Right atrium auricular region (tissue), 2 donors: Measurements from ENCODE around the gene GPHN. TPM values are rescaled to one million over a fixed set of nuclear protein-coding genes. Genes with fewer than 3 reads are reported as not detected.

Source experiments
- DNase-seq: peaks from one replicate; pipeline ENCODE4 v3.0.0-alpha.2; 2019; ENCODE audit warnings: low spot score
- H3K27ac ChIP-seq, 2 donors: fragments of 200-600 bp; sonication (generic); 1 replicate in 1 of 2; 2 replicates in 1 of 2; pipeline ENCODE4 v1.5.1; 2016 to 2019
- H3K27me3 ChIP-seq, 2 donors: fragments of 200-600 bp; sonication (generic); one replicate each; pipeline versions ENCODE4 v1.5.1 to v1.6.0; 2017 to 2019
- H3K36me3 ChIP-seq: fragments of 200-600 bp; sonication (generic); one replicate; pipeline ENCODE4 v1.5.1; 2016
- H3K4me1 ChIP-seq, 2 donors: fragments of 200-600 bp; sonication (generic); one replicate each; pipeline versions ENCODE4 v1.5.1 to v1.6.0; 2017 to 2019
- H3K4me3 ChIP-seq, 2 donors: fragments of 200-600 bp; sonication (generic); 1 replicate in 1 of 2; 2 replicates in 1 of 2; pipeline ENCODE4 v1.5.1; 2017 to 2019; ENCODE audit warnings: mild to moderate bottlenecking in 1 of 2, moderate library complexity in 1 of 2
- H3K9me3 ChIP-seq, 2 donors: fragments of 200-600 bp; sonication (generic); one replicate each; pipeline ENCODE4 v1.5.1; 2019
- total RNA-seq, 2 donors: library from RNA; depleted of rRNA; stranded (reverse); fragments of >200 nt; gene quantifications; one replicate each; pipeline ENCODE4 v1.1.0, GENCODE V29; 2016
- TF ChIP-seq, protein P1 (sequence below), 2 donors: fragments of 200-600 bp; sonication (generic); IDR thresholded peaks; one replicate each; pipeline ENCODE4 v1.5.1; 2019; ENCODE audit warnings: antibody characterized with exemption in 2 of 2

Gene GPHN
- total RNA-seq, 2 donors from 2014 or later, result 14.9 TPM

DNA sequence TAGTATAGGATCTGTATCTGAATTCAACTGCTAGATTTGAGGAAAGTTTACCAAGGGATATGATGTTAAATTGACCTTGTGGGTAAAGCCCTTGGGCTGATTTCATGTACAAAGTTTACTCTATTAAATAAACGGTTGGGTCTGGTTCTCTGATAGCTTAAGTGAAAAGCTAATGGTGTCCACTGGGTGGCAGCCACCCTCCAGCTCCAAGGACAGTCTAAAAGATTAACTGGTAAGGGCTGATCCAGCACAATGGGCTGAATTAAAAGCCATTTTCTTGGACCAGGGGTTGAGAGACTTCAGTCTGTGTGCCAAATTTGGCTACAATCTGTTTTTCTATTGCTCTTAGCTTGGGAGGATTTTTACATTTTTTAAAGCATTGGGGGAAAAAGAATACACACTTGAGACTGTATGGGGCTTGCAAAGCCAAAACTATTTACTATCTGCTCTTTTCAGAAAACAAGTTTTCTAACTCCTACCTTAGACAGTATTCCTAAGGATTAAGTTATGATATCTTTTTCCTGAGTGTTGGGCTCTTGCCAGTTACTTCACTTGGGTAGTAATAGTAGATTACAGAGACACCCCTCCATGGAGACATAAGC is 116.5 kb downstream of the GPHN start:
- no peak overlapping the region for H3K27ac ChIP-seq

DNA sequence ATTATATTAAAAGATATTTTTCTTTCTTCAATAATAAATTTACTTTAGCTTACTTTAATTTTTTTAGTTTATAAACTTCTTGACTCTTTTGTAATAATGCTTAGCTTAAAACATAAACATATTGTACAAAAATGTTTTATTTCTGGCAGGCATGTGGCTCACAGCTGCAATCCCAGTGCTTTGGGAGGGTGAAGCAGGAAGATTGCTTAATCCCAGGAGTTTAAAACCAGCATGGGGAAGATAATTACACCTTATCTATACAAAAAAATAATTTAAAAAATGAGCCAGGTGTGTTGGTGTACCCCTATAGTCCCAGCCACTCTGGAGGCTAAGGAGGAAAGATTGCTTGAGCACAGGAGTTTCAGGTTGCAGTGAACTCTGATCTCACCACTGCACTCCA is 120.7 kb downstream of the GPHN start:
- H3K27me3 ChIP-seq, result no peaks in the 10 kb centered on the region
- H3K4me1 ChIP-seq, result peaks cover 0 to 9% of the 10 kb centered on the region in 2 donors
- no peak overlapping the region for H3K4me3 ChIP-seq
- no peaks in the 10 kb centered on the region for H3K36me3 ChIP-seq
- no peak for DNase-seq
- H3K27ac ChIP-seq, result no peak overlapping the region
- no peaks in the 10 kb centered on the region for H3K9me3 ChIP-seq
- TF ChIP-seq, protein P1, sequence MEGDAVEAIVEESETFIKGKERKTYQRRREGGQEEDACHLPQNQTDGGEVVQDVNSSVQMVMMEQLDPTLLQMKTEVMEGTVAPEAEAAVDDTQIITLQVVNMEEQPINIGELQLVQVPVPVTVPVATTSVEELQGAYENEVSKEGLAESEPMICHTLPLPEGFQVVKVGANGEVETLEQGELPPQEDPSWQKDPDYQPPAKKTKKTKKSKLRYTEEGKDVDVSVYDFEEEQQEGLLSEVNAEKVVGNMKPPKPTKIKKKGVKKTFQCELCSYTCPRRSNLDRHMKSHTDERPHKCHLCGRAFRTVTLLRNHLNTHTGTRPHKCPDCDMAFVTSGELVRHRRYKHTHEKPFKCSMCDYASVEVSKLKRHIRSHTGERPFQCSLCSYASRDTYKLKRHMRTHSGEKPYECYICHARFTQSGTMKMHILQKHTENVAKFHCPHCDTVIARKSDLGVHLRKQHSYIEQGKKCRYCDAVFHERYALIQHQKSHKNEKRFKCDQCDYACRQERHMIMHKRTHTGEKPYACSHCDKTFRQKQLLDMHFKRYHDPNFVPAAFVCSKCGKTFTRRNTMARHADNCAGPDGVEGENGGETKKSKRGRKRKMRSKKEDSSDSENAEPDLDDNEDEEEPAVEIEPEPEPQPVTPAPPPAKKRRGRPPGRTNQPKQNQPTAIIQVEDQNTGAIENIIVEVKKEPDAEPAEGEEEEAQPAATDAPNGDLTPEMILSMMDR (IDR thresholded peaks at IDR 0.05), result no peak

More for the DNA sequence above, 116.5 kb downstream of the GPHN start:
- Histone ChIP-seq H3K36me3 (no peaks in the 10 kb centered on the region), H3K4me1 (peaks cover 0 to 11% of the 10 kb centered on the region in 2 donors), H3K4me3 (no peak overlapping the region), H3K9me3 (no peaks in the 10 kb centered on the region), H3K27me3 (no peaks in the 10 kb centered on the region)
- DNase-seq, result peak; percentile 69
- TF ChIP-seq, protein P1 (IDR thresholded peaks at IDR 0.05), result peak; percentile 40 to 77

DNA sequence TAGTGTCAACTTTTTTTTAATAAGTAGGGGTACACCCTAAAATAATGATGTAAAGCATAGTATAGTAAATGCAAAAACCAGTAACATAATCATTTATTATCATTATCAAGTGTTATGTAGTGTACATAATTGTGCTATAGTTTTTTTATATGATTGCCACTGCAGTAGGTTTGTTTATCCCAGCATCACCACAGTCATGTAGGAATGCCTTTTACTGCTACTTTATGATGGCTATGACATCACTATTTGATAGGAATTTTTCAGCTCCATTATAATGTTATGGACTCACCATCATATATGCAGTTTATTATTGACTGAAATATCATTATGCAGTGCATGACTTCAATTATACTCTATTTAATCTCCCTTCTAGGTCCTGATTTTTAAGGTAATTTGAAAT is 121.6 kb downstream of the GPHN start:
- H3K27ac ChIP-seq, result no peak overlapping the region
- no peaks in the 10 kb centered on the region for H3K27me3 ChIP-seq
- H3K4me1 ChIP-seq, result peaks cover 0 to under 1% of the 10 kb centered on the region in 2 donors
- no peaks in the 10 kb centered on the region for H3K36me3 ChIP-seq
- H3K4me3 ChIP-seq, result no peak overlapping the region
- TF ChIP-seq, protein P1 (IDR thresholded peaks at IDR 0.05), result no peak
- H3K9me3 ChIP-seq, result no peaks in the 10 kb centered on the region
- DNase-seq, result no peak

DNA sequence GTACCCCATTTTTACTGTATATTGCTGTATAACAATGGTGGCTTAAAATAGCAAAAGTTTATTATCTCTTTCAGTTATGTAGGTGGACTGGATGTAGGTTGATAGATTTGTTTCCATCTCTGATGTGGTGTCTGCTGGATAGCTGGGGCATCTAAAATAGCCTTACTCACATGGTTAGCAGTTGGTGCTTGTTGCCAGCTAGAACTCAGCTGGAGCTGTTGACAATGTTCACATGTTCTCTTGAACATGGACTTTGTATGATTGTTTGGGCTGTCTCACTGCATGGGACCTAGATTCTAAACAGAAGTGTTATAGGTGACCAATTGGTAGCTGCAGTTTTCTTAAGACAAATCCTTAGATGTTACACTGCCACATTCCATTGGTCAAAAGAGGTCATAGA is 126.9 kb downstream of the GPHN start:
- no peaks in the 10 kb centered on the region for H3K27me3 ChIP-seq
- H3K36me3 ChIP-seq, result no peaks in the 10 kb centered on the region
- H3K4me3 ChIP-seq, result no peak overlapping the region
- no peaks in the 10 kb centered on the region for H3K4me1 ChIP-seq
- TF ChIP-seq, protein P1 (IDR thresholded peaks at IDR 0.05), result no peak
- H3K27ac ChIP-seq, result no peak overlapping the region
- H3K9me3 ChIP-seq, result no peaks in the 10 kb centered on the region
- DNase-seq, result no peak

DNA sequence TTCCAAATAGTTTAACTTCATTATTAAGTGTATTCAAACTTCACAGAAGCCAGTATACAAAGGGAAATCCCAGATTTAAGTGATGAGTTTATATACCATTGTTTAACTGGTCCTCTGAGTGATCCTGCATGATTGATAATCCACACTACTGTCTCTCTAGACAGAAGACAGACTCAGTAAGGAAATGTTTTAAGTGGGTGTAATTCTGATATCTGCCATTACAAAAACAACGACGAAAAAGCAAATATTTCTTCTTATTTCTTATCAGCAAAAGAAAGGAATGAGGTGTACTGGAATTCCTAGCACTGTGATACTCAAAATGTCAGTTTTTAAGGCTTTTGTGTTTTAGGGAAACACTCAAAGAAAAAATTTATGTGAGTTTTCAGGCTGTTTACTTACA is 127.5 kb downstream of the GPHN start:
- H3K27me3 ChIP-seq, result no peaks in the 10 kb centered on the region
- no peaks in the 10 kb centered on the region for H3K9me3 ChIP-seq
- no peaks in the 10 kb centered on the region for H3K4me1 ChIP-seq
- no peaks in the 10 kb centered on the region for H3K36me3 ChIP-seq
- TF ChIP-seq, protein P1 (IDR thresholded peaks at IDR 0.05), result no peak
- H3K4me3 ChIP-seq, result no peak overlapping the region
- no peak overlapping the region for H3K27ac ChIP-seq
- no peak for DNase-seq

DNA sequence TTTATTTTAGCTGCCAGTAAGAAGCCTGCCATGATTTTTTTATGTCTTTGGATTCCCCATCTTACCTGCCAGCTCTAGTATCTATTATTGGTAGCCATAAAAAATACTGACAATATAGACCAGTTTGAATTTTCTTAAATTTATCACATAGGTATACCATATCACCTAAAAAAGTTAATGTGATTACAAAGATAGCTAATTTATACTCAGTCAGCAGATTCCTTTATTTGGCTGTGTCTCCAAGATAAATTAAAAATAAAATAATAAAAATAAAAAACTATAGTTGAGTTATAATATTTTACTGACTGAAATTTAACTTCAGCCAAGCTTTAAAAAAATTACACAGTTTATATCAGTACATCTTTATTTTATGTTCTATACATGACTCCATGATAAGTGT is 128.3 kb downstream of the GPHN start:
- no peaks in the 10 kb centered on the region for H3K9me3 ChIP-seq
- H3K4me1 ChIP-seq, result no peaks in the 10 kb centered on the region
- H3K4me3 ChIP-seq, result no peak overlapping the region
- DNase-seq, result no peak
- H3K36me3 ChIP-seq, result no peaks in the 10 kb centered on the region
- TF ChIP-seq, protein P1 (IDR thresholded peaks at IDR 0.05), result no peak
- H3K27ac ChIP-seq, result no peak overlapping the region
- no peaks in the 10 kb centered on the region for H3K27me3 ChIP-seq
